ENCODE data around the gene SHMT1. TPM values are rescaled to one million over a fixed set of nuclear protein-coding genes. Genes with fewer than 3 reads are reported as not detected.
"Not testable (repeated sequence)": the region's sequence is repeated elsewhere in the genome, so short reads cannot be mapped to it uniquely, and the experiment has no call there.

Gene SHMT1
- total RNA-seq, 4 donors from 2014 or later: 12.8 to 19.2 (median 14.0) TPM

DNA sequence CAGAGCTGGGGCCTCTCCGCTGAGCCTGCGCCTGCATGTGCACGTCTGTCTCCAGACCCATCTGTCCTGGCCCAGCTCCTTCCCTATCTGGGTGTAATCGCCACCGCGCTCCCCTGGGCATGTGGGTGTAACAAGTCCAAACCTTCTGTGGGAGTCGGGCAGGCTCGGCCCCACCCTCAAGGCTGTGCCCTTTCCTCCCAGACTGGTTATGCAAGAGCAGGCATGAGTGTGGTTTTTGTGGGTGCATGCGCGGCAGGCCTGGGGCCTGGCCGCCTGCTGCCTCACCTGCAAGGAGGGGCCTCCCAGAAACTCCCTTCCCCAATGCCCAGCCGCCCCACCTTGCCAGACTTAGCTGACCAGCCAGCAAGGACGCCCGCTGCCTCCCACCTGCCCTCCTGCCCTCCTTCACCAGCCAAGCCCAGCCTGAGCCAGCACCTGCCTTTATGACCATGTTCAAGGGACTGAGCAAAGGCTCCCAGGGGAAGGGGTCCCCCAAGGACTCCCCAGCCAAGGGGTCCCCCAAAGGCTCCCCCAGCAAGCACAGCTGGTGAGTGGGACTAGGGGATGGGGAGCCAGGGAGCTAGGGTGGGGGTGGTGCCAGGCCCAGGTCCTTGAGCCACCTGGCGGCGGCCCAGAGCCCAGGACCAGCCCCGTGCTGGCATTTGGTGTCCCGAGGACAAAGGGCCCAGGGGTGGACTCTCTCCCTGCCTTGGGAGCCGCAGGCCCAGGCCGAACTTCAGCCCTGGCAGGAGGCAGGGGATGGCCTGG is 14.3 kb upstream of the SHMT1 start, which contains the start of gene EVPLL:
Gene EVPLL (plus strand): TSS at position 342 of the 768 bp plus-strand sequence. CDS start 3,160 bp downstream, outside the sequence.
- H3K4me1 ChIP-seq: no peaks in the 10 kb centered on the region
- ATAC-seq (no peak), DNase-seq (peak in 1 of 2 donors; percentile 28)
- no peak within 1 kb of the TSS for H3K4me3 ChIP-seq
- H3K36me3 ChIP-seq: no peaks in the 10 kb centered on the region
- no peaks in the 10 kb centered on the region for H3K9me3 ChIP-seq
- TF ChIP-seq, protein P1, sequence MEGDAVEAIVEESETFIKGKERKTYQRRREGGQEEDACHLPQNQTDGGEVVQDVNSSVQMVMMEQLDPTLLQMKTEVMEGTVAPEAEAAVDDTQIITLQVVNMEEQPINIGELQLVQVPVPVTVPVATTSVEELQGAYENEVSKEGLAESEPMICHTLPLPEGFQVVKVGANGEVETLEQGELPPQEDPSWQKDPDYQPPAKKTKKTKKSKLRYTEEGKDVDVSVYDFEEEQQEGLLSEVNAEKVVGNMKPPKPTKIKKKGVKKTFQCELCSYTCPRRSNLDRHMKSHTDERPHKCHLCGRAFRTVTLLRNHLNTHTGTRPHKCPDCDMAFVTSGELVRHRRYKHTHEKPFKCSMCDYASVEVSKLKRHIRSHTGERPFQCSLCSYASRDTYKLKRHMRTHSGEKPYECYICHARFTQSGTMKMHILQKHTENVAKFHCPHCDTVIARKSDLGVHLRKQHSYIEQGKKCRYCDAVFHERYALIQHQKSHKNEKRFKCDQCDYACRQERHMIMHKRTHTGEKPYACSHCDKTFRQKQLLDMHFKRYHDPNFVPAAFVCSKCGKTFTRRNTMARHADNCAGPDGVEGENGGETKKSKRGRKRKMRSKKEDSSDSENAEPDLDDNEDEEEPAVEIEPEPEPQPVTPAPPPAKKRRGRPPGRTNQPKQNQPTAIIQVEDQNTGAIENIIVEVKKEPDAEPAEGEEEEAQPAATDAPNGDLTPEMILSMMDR (IDR thresholded peaks at IDR 0.05 in 4 of 5, conservative IDR thresholded peaks at IDR 0.05 in 1 of 5): no peak
- no peak for TF ChIP-seq POLR2A (IDR thresholded peaks at IDR 0.05)
- H3K27ac ChIP-seq: no peak within 1 kb of the TSS
- peaks cover 12 to 29% (median 16%) of the 10 kb centered on the region in 3 donors for H3K27me3 ChIP-seq
- in situ Hi-C loops (cut with MboI; ENCODE audit: low sequenced_read_pairs in 4 of 4) (no loop called here), intact Hi-C loops (cut with DNase I; ENCODE audit: low total_unique reads) (no loop called here)

DNA sequence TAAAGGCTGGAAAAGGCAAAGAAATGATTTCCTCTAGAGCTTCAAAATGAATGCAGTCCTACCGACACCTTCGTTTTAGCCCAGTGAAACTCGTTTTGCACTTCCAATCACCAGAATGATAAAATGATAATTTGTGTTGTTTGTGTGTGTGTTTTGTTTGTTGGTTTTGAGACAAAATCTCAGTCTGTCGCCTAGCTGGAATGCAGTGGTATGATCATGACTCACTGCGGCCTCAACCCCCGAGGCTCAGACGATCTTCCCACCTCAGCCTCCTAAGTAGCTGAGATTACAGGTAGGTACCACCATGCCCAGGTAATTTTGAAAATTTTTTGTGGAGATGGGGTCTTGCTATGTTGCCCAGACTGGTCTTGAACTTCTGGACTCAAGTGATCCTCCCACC is 10.9 kb upstream of the SHMT1 start:
- in situ Hi-C loops (cut with MboI; ENCODE audit: low sequenced_read_pairs in 4 of 4): no loop called here
- H3K27ac ChIP-seq: no peak overlapping the region
- no peak for TF ChIP-seq POLR2A (IDR thresholded peaks at IDR 0.05)
- TF ChIP-seq, protein P1 (IDR thresholded peaks at IDR 0.05 in 4 of 5, conservative IDR thresholded peaks at IDR 0.05 in 1 of 5): no peak
- H3K4me1 ChIP-seq: no peaks in the 10 kb centered on the region
- H3K27me3 ChIP-seq: no peaks in the 10 kb centered on the region
- H3K4me3 ChIP-seq: no peak overlapping the region
- no peaks in the 10 kb centered on the region for H3K36me3 ChIP-seq
- no peak for ATAC-seq
- intact Hi-C loops (cut with DNase I; ENCODE audit: low total_unique reads): no loop called here
- DNase-seq: no peak
- H3K9me3 ChIP-seq: no peaks in the 10 kb centered on the region

DNA sequence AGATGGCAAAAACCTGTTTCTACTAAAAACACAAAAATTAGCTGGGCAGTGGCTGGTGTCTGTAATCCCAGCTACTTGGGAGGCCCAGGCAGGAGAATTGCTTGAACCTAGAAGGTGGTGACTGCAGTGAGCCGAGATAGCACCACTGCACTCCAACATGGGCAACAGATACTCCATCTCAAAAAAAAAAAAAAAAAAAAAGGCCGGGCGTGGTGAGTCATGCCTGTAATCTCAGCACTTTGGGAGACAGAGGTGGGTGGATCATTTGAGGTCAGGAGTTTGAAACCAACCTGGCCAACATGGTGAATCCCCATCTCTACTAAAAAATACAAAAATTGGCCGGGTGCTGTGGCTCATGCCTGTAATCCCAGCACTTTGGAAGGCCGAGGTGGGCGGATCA is 9.8 kb upstream of the SHMT1 start:
- intact Hi-C loops (cut with DNase I; ENCODE audit: low total_unique reads): not testable (repeated sequence)

DNA sequence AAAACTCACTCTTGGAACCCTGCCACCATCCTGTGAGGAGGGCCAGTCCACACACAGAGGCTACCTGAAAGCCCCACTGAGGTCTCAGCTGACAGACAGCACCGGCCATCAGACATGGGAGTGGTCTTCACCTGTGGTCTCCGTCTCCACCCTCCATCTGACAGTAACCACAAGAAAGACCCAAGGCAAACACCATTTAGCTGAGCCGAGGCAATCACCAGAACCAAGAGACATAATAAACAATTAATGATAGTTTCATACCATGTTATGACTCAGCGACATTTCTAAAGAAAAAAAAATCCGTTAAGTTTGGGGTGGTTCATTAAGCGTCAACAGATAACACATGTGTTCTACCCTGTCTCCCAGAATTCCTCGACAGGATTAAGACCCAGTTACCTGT is 8.1 kb upstream of the SHMT1 start:
- intact Hi-C loops (cut with DNase I; ENCODE audit: low total_unique reads) (no loop called here), in situ Hi-C loops (cut with MboI; ENCODE audit: low sequenced_read_pairs in 4 of 4) (no loop called here)
- no peaks in the 10 kb centered on the region for H3K36me3 ChIP-seq
- no peak for ATAC-seq
- H3K27ac ChIP-seq: no peak overlapping the region
- no peaks in the 10 kb centered on the region for H3K9me3 ChIP-seq
- no peaks in the 10 kb centered on the region for H3K27me3 ChIP-seq
- no peak for DNase-seq
- no peak overlapping the region for H3K4me3 ChIP-seq
- H3K4me1 ChIP-seq: no peaks in the 10 kb centered on the region
- TF ChIP-seq, protein P1 (IDR thresholded peaks at IDR 0.05 in 4 of 5, conservative IDR thresholded peaks at IDR 0.05 in 1 of 5): no peak
- TF ChIP-seq POLR2A (IDR thresholded peaks at IDR 0.05): no peak

More for the DNA sequence above, 9.8 kb upstream of the SHMT1 start:
- H3K4me3 ChIP-seq; ATAC-seq; H3K27me3 ChIP-seq; H3K36me3 ChIP-seq; in situ Hi-C loops (cut with MboI; ENCODE audit: low sequenced_read_pairs in 4 of 4); DNase-seq; H3K27ac ChIP-seq; H3K4me1 ChIP-seq; H3K9me3 ChIP-seq: not testable (repeated sequence)

DNA sequence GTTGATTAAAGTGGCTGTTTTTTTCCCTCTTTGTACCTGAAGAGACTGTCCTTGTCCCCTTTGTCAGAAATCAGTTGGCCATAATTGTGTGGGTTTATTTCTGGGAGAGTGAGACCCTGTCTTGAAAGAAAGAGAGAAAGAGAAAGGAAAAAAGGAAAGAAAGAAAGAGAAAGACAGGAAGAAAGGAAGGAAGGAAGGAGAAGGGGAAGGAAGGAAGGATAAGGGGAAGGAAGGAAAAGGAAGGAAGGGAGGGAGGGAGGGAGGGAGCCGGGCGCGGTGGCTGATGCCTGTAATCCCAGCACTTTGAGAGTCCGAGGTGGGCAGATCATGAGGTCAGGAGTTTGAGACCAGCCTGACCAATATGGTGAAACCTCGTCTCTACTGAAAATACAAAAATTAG is 7.4 kb upstream of the SHMT1 start:
- TF ChIP-seq POLR2A (IDR thresholded peaks at IDR 0.05): no peak
- TF ChIP-seq, protein P1 (IDR thresholded peaks at IDR 0.05 in 4 of 5, conservative IDR thresholded peaks at IDR 0.05 in 1 of 5): no peak
- intact Hi-C loops (cut with DNase I; ENCODE audit: low total_unique reads): no loop called here
- Histone ChIP-seq H3K36me3 (no peaks in the 10 kb centered on the region), H3K27ac (no peak overlapping the region), H3K9me3 (no peaks in the 10 kb centered on the region), H3K4me3 (no peak overlapping the region), H3K27me3 (no peaks in the 10 kb centered on the region), H3K4me1 (no peaks in the 10 kb centered on the region)
- in situ Hi-C loops (cut with MboI; ENCODE audit: low sequenced_read_pairs in 4 of 4): no loop called here
- ATAC-seq: no peak
- DNase-seq: no peak
